HG03175 (cell line): Measurements from ENCODE around the gene RNF208.

ENCODE experiments used
- ATAC-seq: cut with Tn5 transposase; IDR thresholded peaks from one replicate; pipeline ENCODE4 v1.9.1; 2021; ENCODE audit warnings: mild to moderate bottlenecking, moderate library complexity; ENCODE audit not compliant: unreplicated experiment

The RNF208 gene

GRCh38 chr9:137178201-137178938, 43.7 kb downstream of the RNF208 start:
- ATAC-seq = no peak

GRCh38 chr9:137176302-137177182, 45.5 kb downstream of the RNF208 start:
- no peak for ATAC-seq

- ATAC-seq = no peak
Observed at GRCh38 chr9:137175345-137175961, 46.6 kb downstream of the RNF208 start.

GRCh38 chr9:137174722-137175293, 47.2 kb downstream of the RNF208 start:
- no peak for ATAC-seq

- no peak for ATAC-seq
Observed at GRCh38 chr9:137173796-137174664, 48.0 kb downstream of the RNF208 start.

- no peak for ATAC-seq
Observed at GRCh38 chr9:137172901-137173795, 48.9 kb downstream of the RNF208 start.

GRCh38 chr9:137171149-137171900, 50.7 kb downstream of the RNF208 start:
- no peak for ATAC-seq

- no peak for ATAC-seq
Observed at GRCh38 chr9:137170486-137171148, 51.4 kb downstream of the RNF208 start.
